NCI-H774 (cell line): ENCODE results near the gene CDIP1.

Experiments used
- DNase-seq: peaks from one replicate; lab custom pipeline; 2025; lab: John Stamatoyannopoulos, UW

The CDIP1 gene

DNA sequence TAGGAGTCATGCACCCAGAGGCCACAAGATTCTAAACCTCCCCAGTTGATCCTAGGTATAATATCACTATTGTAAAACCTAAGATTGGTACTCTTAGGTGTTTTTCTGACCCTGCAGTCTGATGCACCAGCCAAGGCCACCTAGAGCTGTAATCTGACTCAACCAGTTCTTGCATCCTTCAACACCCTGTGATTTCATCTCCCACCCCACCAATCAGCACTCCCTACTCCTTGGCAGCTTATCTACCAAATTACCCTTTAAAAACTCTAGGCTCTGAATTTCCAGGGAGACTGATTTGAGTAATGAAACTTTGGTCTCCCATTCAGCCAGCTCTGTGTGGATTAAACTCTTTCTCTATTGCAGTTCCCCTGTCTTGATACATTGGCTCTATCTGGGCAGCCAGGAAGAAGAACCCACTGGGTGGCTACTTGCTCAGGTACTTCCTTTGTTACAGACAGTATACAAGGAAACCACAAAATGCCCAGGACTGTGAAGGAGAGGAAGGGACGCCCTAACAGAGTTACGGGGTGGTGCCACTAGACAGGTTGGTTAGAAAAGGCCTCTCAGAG, 1.2 kb upstream of the CDIP1 start:
- no peak for DNase-seq

DNA sequence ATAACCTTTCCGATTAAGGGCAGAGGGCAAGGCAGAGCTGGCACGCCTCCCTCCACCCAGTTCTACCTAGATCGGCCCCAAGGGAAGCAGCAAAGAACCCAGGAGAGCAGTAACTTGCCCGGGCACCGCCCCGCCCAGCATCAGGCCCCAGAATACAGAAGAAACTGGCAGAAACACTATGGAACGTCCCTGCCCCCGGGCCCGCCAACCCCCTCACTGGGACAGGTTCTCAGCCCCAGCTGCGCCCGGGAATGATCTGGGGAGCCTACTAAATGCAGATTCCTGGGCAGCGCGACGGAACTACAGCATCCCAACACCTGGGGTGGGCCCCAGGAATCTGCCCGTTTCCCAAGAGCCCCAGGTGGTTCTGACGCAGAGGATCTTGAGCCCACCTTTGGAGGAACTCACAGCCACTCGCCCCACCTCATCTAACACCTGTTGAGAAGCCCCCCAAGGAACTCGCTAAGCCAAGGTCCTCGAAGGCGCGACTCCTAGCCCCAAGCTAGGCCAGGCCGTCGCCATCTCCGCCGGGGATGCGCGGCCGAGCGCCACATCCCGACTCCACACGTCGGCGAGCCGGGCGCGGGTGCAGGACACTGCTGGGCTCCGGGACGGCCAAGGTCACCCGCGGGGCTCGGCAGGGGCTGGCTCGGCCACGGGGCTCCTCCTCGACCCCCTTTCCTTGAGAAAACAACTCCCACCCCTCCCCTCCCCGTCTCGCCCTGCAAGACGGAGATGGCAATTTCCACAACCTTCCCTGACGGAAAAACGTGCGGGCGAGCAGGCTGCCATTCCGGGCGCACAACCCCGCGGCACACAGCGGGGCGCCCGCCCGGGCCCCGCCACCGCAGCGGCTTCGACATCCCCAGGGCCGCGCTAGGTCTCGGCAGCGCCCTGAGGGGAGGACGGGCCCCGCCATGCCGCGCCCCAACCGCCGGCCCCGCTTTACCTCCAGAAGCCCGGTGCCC, 913 bp downstream of the CDIP1 start:
- no peak for DNase-seq

DNA sequence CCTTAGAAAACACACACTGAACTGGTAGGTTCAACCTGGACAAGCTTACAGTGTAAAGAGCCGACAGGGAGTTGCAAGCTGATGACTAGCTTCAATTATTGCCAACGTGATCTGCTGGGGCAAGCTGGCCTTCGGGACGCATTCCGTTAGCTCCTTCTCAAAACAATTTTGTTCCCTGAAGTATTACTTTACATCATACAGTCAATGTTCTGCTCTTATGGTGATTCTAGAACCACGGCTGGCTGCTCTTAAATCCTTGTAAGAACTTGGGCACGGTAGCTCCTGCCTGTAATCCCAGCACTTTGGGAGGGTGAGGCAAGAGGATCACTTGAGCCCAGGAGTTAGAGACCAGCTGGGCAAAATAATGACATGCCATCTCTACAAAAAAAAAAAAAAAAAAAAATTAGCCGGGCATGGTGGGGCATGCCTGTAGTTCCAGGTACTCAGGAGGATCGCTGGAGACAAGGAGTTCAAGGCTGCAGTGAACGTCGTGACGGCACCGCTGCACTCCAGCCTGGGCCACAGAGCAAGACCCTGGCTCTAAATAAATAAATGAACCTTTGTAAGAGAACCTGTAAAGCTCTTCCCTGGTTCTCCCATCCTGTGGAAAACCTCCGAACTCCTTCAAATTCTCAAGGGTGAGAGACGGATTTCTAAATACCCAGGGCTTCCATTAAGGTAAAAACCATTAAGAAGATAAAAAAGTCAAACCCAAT, 2.0 kb downstream of the CDIP1 start:
- DNase-seq, result no peak

DNA sequence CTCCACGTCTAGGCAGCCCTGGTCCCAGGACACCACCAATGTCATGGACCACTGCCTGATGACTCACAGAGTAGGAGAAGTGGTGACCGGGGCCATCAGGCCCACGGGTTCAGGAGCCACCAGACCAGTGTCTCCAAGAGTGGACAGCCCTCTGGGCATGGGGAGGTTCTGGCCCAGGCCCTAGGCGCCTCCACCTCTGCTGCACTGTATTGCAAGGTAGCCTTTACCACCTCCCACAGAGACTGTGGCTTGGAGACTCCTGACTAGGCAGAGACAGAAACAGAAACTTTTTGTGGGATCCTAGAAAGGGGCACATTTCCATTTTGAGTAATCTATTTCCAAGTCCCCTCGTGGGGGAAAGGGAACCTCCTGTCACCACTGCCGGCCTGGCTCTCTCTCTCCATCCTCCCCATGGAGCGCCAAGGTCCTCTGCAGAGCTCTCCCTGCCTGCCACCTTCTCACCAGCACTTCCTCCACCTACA, 2.9 kb downstream of the CDIP1 start:
- DNase-seq, result no peak

DNA sequence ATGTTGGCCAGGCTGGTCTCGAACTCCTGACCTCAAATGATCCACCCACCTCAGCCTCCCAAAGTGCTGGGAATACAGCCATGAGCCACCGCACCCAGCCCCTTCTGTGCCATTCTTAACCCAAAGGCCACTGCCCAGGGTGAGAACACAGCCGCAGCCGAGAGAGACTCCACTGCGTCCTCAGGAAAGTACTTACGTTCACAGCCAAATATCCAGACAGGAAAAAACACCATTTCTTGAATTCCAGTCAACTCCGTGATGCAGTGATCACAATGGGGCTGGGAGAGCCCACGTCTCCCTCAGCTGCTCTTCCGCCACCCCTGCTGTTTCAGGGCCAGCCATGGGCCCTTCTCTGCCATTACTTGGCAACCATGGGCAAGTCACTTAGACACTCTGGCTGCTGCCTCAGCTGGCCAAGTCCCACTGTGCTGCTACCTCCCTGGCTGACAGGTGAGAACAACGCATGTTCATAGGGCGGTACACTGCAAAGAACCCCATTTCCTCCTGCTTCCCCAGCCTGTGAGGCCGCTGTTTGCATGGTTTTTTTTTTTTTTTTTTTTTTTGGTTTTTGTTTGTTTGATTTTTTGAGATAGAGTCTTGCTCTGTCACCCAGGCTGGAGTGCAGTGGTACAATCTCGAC, 4.3 kb downstream of the CDIP1 start:
- DNase-seq, result no peak

DNA sequence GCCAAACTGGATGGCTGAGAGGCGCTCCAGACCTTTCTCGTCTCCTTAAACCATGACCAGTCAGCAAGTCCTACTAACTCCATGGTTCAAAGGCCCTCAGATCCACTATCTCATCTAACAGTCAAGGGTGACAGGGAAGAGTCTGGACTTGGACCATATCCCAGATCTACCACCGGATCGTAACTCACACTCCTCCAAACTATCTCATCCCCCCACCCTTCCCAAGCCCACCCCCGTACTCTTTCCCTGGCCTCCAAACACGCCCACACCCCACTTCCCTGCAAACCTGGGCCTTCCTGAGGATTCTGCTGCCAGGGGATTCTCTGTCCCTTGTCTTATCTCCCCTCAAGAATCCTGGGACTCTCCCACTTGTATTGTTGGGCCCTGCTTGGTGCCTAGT, 5.1 kb downstream of the CDIP1 start:
- DNase-seq, result no peak

DNA sequence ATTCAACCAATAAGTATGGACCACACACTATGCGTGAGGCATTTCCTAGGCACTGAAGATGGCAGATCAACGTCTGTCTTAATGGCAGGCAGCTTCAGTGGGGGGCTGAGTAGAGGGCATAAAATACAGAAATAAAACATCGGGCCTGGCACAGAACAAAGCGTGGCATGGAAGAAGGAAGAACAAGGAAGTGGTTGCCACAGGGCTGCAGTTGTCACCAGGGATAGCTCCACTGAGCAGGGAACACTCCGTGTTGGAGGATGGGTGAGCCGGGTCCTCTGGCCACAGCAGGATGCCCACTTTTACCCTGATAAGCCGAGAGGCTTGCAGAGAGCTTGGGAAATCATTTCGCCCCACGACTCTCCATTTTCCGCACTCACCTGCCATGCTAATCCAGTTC, 6.3 kb downstream of the CDIP1 start:
- DNase-seq, result no peak

DNA sequence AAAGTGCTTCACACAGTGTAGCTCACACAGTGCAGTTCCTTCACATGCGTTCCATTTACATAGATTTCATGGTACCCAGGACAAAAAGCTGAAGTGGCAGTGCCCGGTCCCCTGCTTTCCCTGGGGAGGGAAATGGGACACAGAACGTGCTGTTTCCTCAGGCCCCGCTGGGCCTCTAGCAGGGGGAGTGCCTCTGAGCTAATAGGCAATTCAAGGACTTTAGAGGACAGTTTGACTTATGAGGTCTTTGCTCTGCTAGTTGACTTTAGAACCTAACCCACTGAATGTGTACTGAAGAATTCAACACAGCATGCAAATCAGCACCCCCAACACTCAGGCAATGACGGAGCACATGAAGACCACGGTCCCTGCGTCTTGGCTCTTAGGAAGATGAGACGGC, 6.8 kb downstream of the CDIP1 start:
- no peak for DNase-seq

DNA sequence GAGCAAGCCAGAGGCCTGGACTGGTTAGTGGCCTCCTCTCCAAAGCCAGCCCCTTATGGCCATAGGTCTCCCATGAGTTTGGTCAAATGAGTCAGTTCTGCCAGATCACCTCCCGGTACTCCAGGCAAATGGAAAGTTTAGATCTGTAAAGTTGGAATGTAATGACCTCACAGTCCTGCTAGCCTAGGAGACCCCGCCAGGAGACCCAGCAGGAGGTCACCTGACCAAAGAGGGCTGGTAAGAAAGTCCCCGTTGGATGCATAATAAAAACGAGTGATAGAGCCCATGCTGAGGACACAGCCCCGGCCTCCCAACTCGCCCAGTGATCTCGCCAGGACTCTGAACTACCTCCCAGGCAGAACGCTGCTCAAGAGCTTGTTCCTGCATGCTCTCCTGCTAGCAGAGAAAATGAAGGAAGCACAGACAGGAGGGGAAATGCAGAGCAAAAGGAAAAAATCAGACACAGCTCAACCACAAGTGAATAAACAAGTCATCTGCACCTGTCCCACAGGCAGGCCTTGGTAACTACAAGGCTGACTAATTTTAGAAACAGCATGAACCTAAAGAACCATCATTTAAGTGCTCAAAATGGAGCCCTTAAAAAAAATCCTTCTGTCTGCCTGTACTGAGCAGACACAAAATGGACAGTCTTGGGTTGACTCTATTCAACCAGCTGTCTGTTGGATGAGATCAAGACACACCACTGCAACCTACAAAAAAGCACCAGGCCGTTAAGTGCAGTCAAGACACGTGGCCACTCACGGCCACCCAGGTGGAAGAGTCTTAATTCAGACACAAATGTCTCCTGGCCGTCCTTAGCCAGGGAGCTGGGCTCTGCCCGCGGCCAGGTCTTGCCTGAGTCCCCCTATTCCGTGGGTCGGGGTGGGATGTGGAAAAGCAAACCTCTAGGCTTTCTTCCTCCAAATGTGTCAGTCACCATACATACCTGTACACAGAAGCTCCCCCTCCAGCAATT, 9.2 kb downstream of the CDIP1 start:
- no peak for DNase-seq

DNA sequence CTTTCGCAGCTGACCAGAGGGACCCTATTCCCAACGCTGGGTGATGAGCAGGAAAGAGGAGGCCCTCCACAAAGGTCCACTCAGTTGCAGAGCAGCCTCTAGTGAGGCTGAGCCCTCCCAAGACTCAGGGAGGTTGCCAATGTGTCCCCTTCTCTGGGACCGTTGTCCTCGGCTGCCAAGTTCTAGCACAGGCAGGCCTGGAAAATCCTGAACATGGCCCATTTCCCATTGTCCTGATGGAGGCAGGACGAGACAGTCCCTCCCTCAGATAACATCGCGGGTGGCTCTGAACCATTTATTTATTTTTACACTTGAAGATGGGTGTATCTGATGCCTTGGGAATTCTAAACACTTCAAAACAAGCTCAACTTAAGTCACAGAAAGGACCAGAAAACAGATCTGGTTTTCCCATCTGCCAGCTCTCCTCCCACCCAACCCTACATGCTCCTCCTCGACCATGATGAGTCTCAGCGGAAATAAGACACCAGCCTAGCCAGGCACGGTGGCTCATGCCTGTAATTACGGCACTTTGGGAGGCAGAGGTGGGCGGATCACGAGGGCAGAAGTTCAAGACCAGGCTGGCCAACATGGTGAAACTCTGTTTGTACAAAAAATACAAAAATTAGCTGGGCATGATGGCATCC, 12.8 kb downstream of the CDIP1 start:
- DNase-seq, result no peak

DNA sequence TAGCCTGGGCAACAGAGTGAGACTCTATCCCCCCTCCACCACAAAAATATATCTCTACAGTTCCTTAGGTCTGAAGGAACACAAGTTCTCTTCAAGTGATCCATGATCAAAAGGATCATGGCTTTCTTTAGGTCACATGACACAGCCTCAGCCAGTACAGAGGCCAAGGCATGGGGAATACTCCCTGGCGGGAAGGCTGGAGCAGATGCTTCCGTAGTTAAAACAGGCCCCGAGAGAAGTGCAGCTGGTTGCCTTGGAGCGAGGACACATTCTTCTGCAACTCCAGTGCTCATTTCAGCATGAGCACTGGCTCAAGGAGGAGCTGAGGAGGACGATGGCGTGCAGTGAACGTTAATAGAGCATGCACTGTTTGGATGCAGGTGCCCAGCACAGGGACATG, 13.5 kb downstream of the CDIP1 start:
- DNase-seq, result no peak

DNA sequence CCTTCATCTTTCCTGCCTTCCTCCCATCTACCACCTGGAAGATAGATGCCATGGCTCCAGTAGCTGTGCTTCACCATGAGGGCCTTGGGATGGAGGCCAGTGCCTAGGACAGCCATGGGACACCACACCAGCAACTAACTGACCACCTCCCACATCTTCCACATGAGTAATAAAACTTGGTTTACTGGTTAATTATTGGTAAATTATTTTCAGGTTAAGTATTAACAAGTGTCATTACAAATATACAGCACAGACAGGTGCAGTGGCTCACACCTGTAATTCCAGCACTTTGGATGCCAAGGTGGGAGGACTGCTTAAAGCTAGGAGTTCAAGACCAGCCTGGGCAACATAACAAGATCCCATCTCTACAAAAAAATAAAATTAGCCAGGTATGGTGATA, 14.0 kb downstream of the CDIP1 start:
- no peak for DNase-seq

DNA sequence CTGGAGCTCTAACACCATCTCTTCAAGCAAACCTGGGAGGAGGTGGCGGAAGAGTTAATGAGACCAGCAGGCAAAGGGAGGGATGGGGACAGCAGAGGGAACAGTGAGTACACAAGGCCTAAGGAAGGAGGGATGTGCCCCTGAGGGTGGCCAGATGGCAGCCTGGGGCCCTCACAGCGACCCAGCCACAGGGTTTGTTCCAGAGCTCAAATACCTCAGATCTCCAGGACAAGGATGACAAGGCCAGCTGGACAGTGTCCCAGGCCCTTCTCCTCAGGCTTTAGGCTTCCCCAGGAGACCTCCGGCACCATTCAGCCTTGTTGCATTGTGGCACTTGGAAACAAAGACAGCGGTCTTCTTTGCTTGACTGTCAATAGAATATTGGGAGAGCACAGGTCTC, 14.9 kb downstream of the CDIP1 start:
- no peak for DNase-seq

DNA sequence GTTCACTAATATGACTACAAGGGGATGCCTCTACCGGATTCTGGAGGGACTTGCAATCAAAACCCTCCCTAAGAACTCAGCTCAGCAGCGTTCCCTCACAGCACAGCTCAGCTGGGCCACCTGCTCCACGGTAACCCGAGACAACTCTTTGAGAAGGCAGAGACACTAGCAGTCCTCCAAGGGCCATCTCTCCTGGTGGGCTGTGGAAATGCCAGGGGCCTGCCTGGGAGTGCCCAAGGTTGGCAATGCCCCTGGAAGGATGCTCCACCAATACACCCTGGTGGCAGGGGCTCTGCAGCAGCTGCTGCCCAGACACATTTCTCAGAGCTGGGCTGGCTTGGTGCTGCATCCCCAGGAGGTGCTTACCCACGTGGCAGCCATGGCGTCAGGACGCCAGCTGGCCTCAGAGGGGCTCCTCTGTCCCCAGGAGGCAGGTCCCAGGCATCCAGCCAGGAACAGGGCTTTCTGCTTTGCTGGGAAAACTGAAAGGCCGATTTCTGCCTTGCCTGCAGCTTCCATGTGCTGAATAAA, 16.5 kb downstream of the CDIP1 start:
- no peak for DNase-seq

DNA sequence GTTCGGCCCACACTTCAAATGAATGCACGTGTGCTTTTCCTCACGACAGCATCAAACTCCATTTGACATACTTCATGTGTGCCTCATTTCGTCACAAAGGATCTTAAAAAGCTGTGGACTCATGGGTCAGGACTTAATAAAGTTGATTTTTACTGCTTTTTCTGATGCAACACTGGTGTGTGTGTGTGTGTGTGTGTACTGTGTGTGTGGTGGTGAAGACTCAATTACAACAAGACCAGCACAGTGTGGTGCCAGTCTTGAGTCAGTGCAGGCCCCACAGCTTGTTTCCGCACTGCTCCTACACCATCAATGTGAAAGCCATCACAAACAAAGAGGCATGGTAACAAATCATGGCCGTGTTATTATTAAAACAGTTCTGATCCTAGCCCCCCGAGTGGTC, 17.7 kb downstream of the CDIP1 start:
- no peak for DNase-seq

DNA sequence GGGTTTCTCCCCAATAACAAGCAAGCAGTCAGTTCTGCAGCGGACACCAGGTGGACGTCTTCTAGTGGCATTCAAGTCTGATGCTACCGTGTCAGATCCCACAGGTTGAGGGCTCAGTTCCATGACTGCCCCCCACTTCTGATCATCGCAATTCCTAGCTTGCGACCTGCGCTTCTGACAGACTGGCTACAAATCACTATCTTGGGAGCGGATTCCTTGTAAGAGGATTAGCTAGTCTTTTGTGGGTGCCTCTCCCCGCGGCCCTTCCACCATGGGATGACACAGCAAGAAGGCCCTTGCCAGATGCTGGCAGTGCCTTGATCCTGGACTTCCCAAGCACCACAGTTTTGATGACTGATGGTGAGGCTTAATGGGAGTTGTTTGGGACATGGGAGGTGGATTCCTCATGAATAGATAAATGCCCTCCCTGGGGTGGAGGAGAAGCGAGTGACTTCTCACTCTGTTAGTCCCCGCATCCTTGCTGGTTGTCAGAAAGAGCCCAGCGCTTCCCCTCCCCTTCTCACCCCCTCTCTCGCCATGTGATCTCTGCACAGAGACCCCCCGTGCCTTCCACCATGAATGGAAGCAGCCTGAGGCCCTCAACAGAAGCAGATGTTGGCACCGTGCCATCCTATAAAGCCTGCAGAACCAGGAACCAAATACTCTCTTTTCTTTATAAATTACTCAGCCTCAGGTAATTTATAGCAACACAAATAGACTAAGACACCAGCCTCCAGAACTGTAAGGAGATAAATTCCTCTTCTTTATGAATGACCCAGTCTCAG, 19.1 kb downstream of the CDIP1 start:
- DNase-seq, result no peak

DNA sequence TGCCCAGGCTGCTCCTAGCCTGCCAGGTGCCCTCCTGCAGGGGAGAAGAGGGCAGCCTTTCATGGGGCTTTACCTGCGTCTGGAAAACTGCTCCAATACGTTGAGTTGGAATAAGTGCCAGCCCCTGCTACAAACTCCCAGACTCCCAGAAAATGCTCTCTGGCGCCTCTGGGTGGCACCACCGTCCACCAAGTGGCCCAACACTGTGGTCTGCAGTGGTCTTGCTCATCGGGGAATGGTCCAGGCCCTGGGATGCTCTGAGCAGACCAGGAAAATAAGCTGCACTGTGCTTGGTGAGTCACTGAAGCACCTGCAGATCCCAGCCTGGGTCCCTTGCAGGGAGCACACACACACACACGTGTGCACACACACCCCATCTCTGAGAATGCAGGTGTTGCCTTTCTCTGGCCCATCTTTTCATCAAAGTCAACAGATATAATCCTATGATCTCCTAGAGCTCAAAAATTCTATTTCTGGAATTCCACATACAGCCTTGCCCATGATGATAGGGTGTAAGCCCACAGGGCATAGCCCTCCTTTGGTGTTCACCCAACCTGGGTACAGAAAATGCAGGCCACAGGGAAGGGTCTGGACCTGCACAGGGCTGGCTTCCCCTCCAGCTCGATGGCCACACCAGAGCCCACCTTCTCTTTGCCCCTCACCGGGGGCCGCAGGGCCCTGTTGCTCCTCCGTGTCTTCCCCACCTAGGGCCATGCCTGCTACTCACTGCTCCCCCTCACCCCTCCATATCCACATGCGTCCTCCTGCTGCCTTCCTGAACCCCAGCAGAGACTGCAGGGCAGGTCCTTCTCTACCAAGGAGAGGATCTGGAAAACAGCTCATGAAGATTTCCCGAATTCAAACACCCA, 20.5 kb downstream of the CDIP1 start:
- DNase-seq, result no peak

DNA sequence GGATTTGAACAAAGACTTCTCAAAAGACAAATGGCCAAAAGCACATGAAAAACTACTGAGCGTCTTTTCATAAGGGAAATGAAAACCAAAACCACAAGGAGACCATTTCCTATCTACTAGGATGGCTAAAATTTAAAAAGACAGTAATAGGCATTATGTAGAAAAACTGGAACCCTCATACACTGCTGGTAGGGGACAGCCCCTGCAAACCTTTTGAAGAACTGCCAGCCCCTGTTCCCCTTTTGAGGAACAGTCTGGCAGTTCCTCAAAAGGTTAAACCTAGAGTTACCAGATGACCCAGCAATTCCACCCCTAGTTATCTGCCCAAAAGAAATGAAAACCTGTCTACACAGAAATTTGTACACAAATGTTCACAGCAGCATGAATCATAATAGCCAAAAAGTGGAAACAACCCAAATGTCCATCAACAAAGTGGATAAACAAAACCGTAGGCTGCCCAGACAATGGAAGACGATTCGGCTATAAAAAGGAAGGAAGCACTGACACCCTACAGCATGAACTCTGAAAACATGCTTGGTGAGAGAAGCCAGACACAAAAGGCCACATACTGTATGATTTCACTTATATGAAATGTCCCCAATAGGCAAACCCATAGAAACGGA, 22.9 kb downstream of the CDIP1 start:
- no peak for DNase-seq
